GM18517 (cell line): Measurements from ENCODE around the gene SIGLEC1.

ENCODE experiments used
- ATAC-seq: cut with Tn5 transposase; IDR thresholded peaks from one replicate; pipeline ENCODE4 v1.9.1; 2021; ENCODE audit warnings: mild to moderate bottlenecking, moderate library complexity; ENCODE audit not compliant: unreplicated experiment

Gene SIGLEC1

GRCh38 chr20:3712279-3712873 lies at the start of gene SIGLEC1:
Gene SIGLEC1 (minus strand): TSS chr20:3712600. CDS start chr20:3707128, 5,472 bp downstream.
- ATAC-seq = no peak

GRCh38 chr20:3760655-3761348 lies 48.4 kb upstream of the SIGLEC1 start:
- no peak for ATAC-seq

GRCh38 chr20:3759884-3760283 lies 47.5 kb upstream of the SIGLEC1 start:
- no peak for ATAC-seq

GRCh38 chr20:3759316-3759823 lies 47.0 kb upstream of the SIGLEC1 start:
- no peak for ATAC-seq

- ATAC-seq = no peak
These were observed 46.2 kb upstream of the SIGLEC1 start for GRCh38 chr20:3758566-3758965.

GRCh38 chr20:3757268-3757667 lies 44.9 kb upstream of the SIGLEC1 start:
- no peak for ATAC-seq

GRCh38 chr20:3755814-3756480 lies 43.5 kb upstream of the SIGLEC1 start:
- ATAC-seq = no peak

- no peak for ATAC-seq
These were observed 42.9 kb upstream of the SIGLEC1 start for GRCh38 chr20:3755269-3755668.

- no peak for ATAC-seq
These were observed 41.9 kb upstream of the SIGLEC1 start for GRCh38 chr20:3754276-3754630.

- no peak for ATAC-seq
These were observed 41.3 kb upstream of the SIGLEC1 start for GRCh38 chr20:3753501-3754275.

- ATAC-seq = no peak
These were observed 40.7 kb upstream of the SIGLEC1 start for GRCh38 chr20:3753098-3753497.

- ATAC-seq = no peak
These were observed 40.0 kb upstream of the SIGLEC1 start for GRCh38 chr20:3752386-3752759.

- ATAC-seq = no peak
These were observed 39.4 kb upstream of the SIGLEC1 start for GRCh38 chr20:3751675-3752385.

- ATAC-seq = no peak
These were observed 38.9 kb upstream of the SIGLEC1 start for GRCh38 chr20:3751305-3751674.

GRCh38 chr20:3749689-3750531 lies 37.5 kb upstream of the SIGLEC1 start:
- ATAC-seq = no peak

- ATAC-seq = no peak
These were observed 36.8 kb upstream of the SIGLEC1 start for GRCh38 chr20:3749087-3749688.

GRCh38 chr20:3748073-3748472 lies 35.7 kb upstream of the SIGLEC1 start:
- no peak for ATAC-seq

- no peak for ATAC-seq
These were observed 35.1 kb upstream of the SIGLEC1 start for GRCh38 chr20:3747471-3747870.

GRCh38 chr20:3745686-3746173 lies 33.3 kb upstream of the SIGLEC1 start:
- ATAC-seq = no peak
